Measurements from ENCODE around the gene KCNQ1. TPM values are rescaled to one million over a fixed set of nuclear protein-coding genes. Genes with fewer than 3 reads are reported as not detected.

KCNQ1 gene
- total and polyA plus RNA-seq, 9 of the 15 experiments (the other 6 are each of a cell fraction or from before 2014, with no cell fraction given): 0.44 TPM; not detected in 8

GRCh38 chr11:2488004-2488403, 43.2 kb downstream of the KCNQ1 start:
- POLR2A ChIA-PET: interaction anchor here (0.6 kb wide), 1 partner anchor 306 kb away, joined by 3 read pairs; no protein-coding TSS in a partner anchor
- Histone ChIP-seq H3K4me2 (ENCODE audit: insufficient read depth, low read length) (no peak overlapping the region), H3K27ac (ENCODE audit: extremely low read depth, low read depth, low read length) (no peak overlapping the region), H3K9ac (ENCODE audit: insufficient read depth in 1 of 2, low read depth in 2 of 2, low read length in 2 of 2) (no peak overlapping the region), H3K4me3 (no peak overlapping the region), H4K20me1 (replicated peaks; ENCODE audit: control insufficient read depth, insufficient read depth, low read length) (no peaks in the 10 kb centered on the region), H3K4me1 (replicated peaks in 1 of 2; ENCODE audit: control insufficient read depth in 2 of 2, insufficient read depth in 2 of 2, low read length in 2 of 2) (no peaks in the 10 kb centered on the region), H2AFZ (ENCODE audit: low read depth, low read length) (no peak overlapping the region), H3K36me3 (ENCODE audit: control insufficient read depth, insufficient read depth, low read length) (no peaks in the 10 kb centered on the region), H3K79me2 (ENCODE audit: control insufficient read depth, insufficient read depth, low read length) (no peaks in the 10 kb centered on the region), H3K9me1 (ENCODE audit: control insufficient read depth, insufficient read depth, low read length) (no peaks in the 10 kb centered on the region), H3K9me3 (replicated peaks; ENCODE audit: control insufficient read depth, insufficient read depth, low read depth, low read length) (no peaks in the 10 kb centered on the region; the same call in 1 of the 2 replicates), H3K27me3 (ENCODE audit: control insufficient read depth in 2 of 2, insufficient read depth in 2 of 2, low read length in 2 of 2) (peaks cover 0 to 14% of the 10 kb centered on the region in 2 experiments; a peak in 2 of 5 replicates)
- ATAC-seq (no peak), FAIRE-seq (no peak), DNase-seq (ENCODE audit: extremely low read depth in 1 of 4, low spot score in 3 of 4) (no peak)
- CTCF ChIA-PET (ENCODE audit: low intra/inter-chr PET ratio): no interaction called here
- TF ChIP-seq ZNF324 (CRISPR knock-in tag; IDR thresholded peaks at IDR 0.05) (peak; percentile 92), TAF1 (IDR thresholded peaks at IDR 0.05; ENCODE audit: control insufficient read depth, extremely low read depth, insufficient read depth, low read length, severe bottlenecking) (no peak)
- TF ChIP-seq, protein P1, sequence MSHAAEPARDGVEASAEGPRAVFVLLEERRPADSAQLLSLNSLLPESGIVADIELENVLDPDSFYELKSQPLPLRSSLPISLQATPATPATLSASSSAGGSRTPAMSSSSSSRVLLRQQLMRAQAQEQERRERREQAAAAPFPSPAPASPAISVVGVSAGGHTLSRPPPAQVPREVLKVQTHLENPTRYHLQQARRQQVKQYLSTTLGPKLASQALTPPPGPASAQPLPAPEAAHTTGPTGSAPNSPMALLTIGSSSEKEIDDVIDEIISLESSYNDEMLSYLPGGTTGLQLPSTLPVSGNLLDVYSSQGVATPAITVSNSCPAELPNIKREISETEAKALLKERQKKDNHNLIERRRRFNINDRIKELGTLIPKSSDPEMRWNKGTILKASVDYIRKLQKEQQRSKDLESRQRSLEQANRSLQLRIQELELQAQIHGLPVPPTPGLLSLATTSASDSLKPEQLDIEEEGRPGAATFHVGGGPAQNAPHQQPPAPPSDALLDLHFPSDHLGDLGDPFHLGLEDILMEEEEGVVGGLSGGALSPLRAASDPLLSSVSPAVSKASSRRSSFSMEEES (CRISPR knock-in tag; IDR thresholded peaks at IDR 0.05): peak; percentile 63; the same call in 1 of the 2 replicates
- intact Hi-C loops (cut with micrococcal nuclease): no loop called here
- no TSS peak for BruUV-seq (replicated peaks)
- in situ Hi-C loops (cut with MboI): no loop called here

- no peak overlapping the region for H3K4me2 ChIP-seq (ENCODE audit: insufficient read depth, low read length)
- H3K9me1 ChIP-seq (ENCODE audit: control insufficient read depth, insufficient read depth, low read length): no peaks in the 10 kb centered on the region
- ATAC-seq: no peak
- no peak overlapping the region for H3K9ac ChIP-seq (ENCODE audit: insufficient read depth in 1 of 2, low read depth in 2 of 2, low read length in 2 of 2)
- intact Hi-C loops (cut with micrococcal nuclease): no loop called here
- in situ Hi-C loops (cut with MboI): no loop called here
- no peak overlapping the region for H3K4me3 ChIP-seq
- no TSS peak for BruUV-seq (replicated peaks)
- H3K9me3 ChIP-seq (replicated peaks; ENCODE audit: control insufficient read depth, insufficient read depth, low read depth, low read length): no peaks in the 10 kb centered on the region; the same call in 1 of the 2 replicates
- DNase-seq (ENCODE audit: extremely low read depth in 1 of 4, low spot score in 3 of 4): no peak
- no peak overlapping the region for H2AFZ ChIP-seq (ENCODE audit: low read depth, low read length)
- POLR2A ChIA-PET: no interaction called here
- 0% methylated on average over 2 of the region's 2 CpGs for WGBS (ENCODE audit: insufficient coverage, low coverage, missing lambda C conversion rate)
- H4K20me1 ChIP-seq (replicated peaks; ENCODE audit: control insufficient read depth, insufficient read depth, low read length): no peaks in the 10 kb centered on the region
- CTCF ChIA-PET (ENCODE audit: low intra/inter-chr PET ratio): no interaction called here
- H3K27ac ChIP-seq (ENCODE audit: extremely low read depth, low read depth, low read length): no peak overlapping the region
- FAIRE-seq: no peak
- H3K4me1 ChIP-seq (replicated peaks in 1 of 2; ENCODE audit: control insufficient read depth in 2 of 2, insufficient read depth in 2 of 2, low read length in 2 of 2): no peaks in the 10 kb centered on the region
- no peaks in the 10 kb centered on the region for H3K79me2 ChIP-seq (ENCODE audit: control insufficient read depth, insufficient read depth, low read length)
- H3K27me3 ChIP-seq (ENCODE audit: control insufficient read depth in 2 of 2, insufficient read depth in 2 of 2, low read length in 2 of 2): peaks cover 0 to 7% of the 10 kb centered on the region in 2 experiments; a peak in 1 of 5 replicates
- no peaks in the 10 kb centered on the region for H3K36me3 ChIP-seq (ENCODE audit: control insufficient read depth, insufficient read depth, low read length)
- TF ChIP-seq KAT8 (IDR thresholded peaks at IDR 0.05; ENCODE audit: low read depth): no peak
- no peak for TF ChIP-seq LEF1 (IDR thresholded peaks at IDR 0.05)
- TF ChIP-seq, protein P2, sequence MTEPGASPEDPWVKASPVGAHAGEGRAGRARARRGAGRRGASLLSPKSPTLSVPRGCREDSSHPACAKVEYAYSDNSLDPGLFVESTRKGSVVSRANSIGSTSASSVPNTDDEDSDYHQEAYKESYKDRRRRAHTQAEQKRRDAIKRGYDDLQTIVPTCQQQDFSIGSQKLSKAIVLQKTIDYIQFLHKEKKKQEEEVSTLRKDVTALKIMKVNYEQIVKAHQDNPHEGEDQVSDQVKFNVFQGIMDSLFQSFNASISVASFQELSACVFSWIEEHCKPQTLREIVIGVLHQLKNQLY (CRISPR knock-in tag; conservative IDR thresholded peaks at IDR 0.05): no peak
- no peak for TF ChIP-seq PRMT5 (CRISPR knock-in tag; IDR thresholded peaks at IDR 0.05)
- no peak for TF ChIP-seq HNRNPL (IDR thresholded peaks at IDR 0.05; ENCODE audit: low read depth, low read length)
- no peak for TF ChIP-seq TEAD2 (tag; IDR thresholded peaks at IDR 0.05)
- no peak for TF ChIP-seq SRSF3 (IDR thresholded peaks at IDR 0.05; ENCODE audit: insufficient read depth, low read length)
- no peak for TF ChIP-seq SMAD2 (IDR thresholded peaks at IDR 0.05; ENCODE audit: low read depth, low read length)
- TF ChIP-seq SMARCE1 (IDR thresholded peaks at IDR 0.05): no peak
Measured at GRCh38 chr11:2489083-2489482, 44.3 kb downstream of the KCNQ1 start.
